ENCODE data around the gene CIB4. TPM values are rescaled to one million over a fixed set of nuclear protein-coding genes. Genes with fewer than 3 reads are reported as not detected.

The CIB4 gene
- total and polyA plus RNA-seq, 7 donors = not detected

DNA sequence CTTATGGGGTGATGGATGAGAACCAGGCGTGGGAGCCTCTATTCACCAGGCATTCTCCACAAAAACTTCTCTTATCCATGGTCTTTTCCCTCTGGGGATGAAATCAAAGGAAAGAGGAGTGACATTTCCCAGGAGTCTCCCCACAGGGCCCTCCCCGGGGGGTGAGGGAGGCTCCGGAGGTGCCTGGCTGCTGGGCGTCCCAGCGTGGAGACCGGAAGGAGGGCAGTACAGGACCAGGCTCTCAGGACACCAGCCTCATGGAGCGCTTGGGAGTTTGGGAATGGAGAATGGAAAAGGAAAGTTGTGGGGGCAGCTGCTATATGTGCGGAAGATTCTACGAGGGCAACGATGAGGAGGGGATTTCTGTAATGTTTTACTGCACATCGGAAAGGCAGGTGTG is 22.1 kb downstream of the CIB4 start:
- peak; percentile 28 for DNase-seq
- intact Hi-C loops (cut with DNase I) = no loop called here

GRCh38 chr2:26618611-26619010 is 22.6 kb downstream of the CIB4 start:
- intact Hi-C loops (cut with DNase I) = no loop called here
- H3K27me3 ChIP-seq = peaks cover 0 to 10% (median 0%) of the 10 kb centered on the region in 3 donors
- peak; percentile 46 for DNase-seq

More for the DNA sequence above, 22.1 kb downstream of the CIB4 start:
- TF ChIP-seq POLR2A (IDR thresholded peaks at IDR 0.05) (no peak), EP300 (IDR thresholded peaks at IDR 0.05) (no peak), POLR2AphosphoS5 (IDR thresholded peaks at IDR 0.05) (no peak)
- TF ChIP-seq, protein P1, sequence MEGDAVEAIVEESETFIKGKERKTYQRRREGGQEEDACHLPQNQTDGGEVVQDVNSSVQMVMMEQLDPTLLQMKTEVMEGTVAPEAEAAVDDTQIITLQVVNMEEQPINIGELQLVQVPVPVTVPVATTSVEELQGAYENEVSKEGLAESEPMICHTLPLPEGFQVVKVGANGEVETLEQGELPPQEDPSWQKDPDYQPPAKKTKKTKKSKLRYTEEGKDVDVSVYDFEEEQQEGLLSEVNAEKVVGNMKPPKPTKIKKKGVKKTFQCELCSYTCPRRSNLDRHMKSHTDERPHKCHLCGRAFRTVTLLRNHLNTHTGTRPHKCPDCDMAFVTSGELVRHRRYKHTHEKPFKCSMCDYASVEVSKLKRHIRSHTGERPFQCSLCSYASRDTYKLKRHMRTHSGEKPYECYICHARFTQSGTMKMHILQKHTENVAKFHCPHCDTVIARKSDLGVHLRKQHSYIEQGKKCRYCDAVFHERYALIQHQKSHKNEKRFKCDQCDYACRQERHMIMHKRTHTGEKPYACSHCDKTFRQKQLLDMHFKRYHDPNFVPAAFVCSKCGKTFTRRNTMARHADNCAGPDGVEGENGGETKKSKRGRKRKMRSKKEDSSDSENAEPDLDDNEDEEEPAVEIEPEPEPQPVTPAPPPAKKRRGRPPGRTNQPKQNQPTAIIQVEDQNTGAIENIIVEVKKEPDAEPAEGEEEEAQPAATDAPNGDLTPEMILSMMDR (IDR thresholded peaks at IDR 0.05) = no peak
- Histone ChIP-seq H3K4me3 (no peak overlapping the region), H3K36me3 (no peaks in the 10 kb centered on the region), H3K27ac (no peak overlapping the region), H3K9me3 (no peaks in the 10 kb centered on the region), H3K4me1 (peaks cover 0 to 11% (median 8%) of the 10 kb centered on the region in 4 donors), H3K27me3 (peaks cover 0 to 10% (median 0%) of the 10 kb centered on the region in 3 donors)
- WGBS, 2 donors = 79 to 87% methylated on average over 11 of the region's 11 CpGs

GRCh38 chr2:26617588-26618083 is 23.5 kb downstream of the CIB4 start:
- Histone ChIP-seq H3K36me3 (no peaks in the 10 kb centered on the region), H3K9me3 (no peaks in the 10 kb centered on the region), H3K4me1 (peaks cover 0 to 24% (median 20%) of the 10 kb centered on the region in 4 donors), H3K27ac (no peak overlapping the region), H3K27me3 (peaks cover 0 to 10% (median 0%) of the 10 kb centered on the region in 3 donors), H3K4me3 (no peak overlapping the region)
- TF ChIP-seq EP300 (IDR thresholded peaks at IDR 0.05) (no peak), POLR2AphosphoS5 (IDR thresholded peaks at IDR 0.05) (no peak), POLR2A (IDR thresholded peaks at IDR 0.05) (no peak)
- TF ChIP-seq, protein P1 (IDR thresholded peaks at IDR 0.05) = no peak
- intact Hi-C loops (cut with DNase I) = no loop called here
- peak; percentile 34 for DNase-seq
- 80 to 86% methylated on average over 7 of the region's 7 CpGs for WGBS, 2 donors

More at GRCh38 chr2:26618611-26619010, 22.6 kb downstream of the CIB4 start:
- TF ChIP-seq EP300 (IDR thresholded peaks at IDR 0.05) (no peak), POLR2AphosphoS5 (IDR thresholded peaks at IDR 0.05) (no peak), POLR2A (IDR thresholded peaks at IDR 0.05) (no peak)
- TF ChIP-seq, protein P1 (IDR thresholded peaks at IDR 0.05) = no peak
- H3K36me3 ChIP-seq = no peaks in the 10 kb centered on the region
- 91 to 94% methylated on average over 10 of the region's 10 CpGs for WGBS, 2 donors
- H3K4me3 ChIP-seq = no peak overlapping the region
- H3K4me1 ChIP-seq = peaks cover 0 to 15% (median 12%) of the 10 kb centered on the region in 4 donors
- H3K9me3 ChIP-seq = no peaks in the 10 kb centered on the region
- no peak overlapping the region for H3K27ac ChIP-seq

GRCh38 chr2:26616706-26617587 is 24.2 kb downstream of the CIB4 start:
- Histone ChIP-seq H3K9me3 (no peaks in the 10 kb centered on the region), H3K36me3 (no peaks in the 10 kb centered on the region), H3K27me3 (peaks cover 0 to 10% (median 0%) of the 10 kb centered on the region in 3 donors), H3K27ac (no peak overlapping the region), H3K4me3 (no peak overlapping the region), H3K4me1 (peaks cover 0 to 26% (median 20%) of the 10 kb centered on the region in 4 donors)
- intact Hi-C loops (cut with DNase I) = no loop called here
- 67 to 71% methylated on average over 10 of the region's 10 CpGs for WGBS, 2 donors
- TF ChIP-seq POLR2AphosphoS5 (IDR thresholded peaks at IDR 0.05) (no peak), EP300 (IDR thresholded peaks at IDR 0.05) (no peak), POLR2A (IDR thresholded peaks at IDR 0.05) (no peak)
- TF ChIP-seq, protein P1 (IDR thresholded peaks at IDR 0.05) = no peak
- DNase-seq = peak; percentile 38

Measured in sigmoid colon (tissue), 7 donors.